ENCODE measurements around the gene CNOT6. TPM values are rescaled to one million over a fixed set of nuclear protein-coding genes. Genes with fewer than 3 reads are reported as not detected.
A peak's percentile ranks its signal among the peaks of the same experiment; 100 is the strongest.
"Not testable (repeated sequence)": the region's sequence is repeated elsewhere in the genome, so short reads cannot be mapped to it uniquely, and the experiment has no call there.

Gene CNOT6
- total and polyA plus RNA-seq, 4 donors, result 19.4 to 34.4 (median 28.5) TPM

DNA sequence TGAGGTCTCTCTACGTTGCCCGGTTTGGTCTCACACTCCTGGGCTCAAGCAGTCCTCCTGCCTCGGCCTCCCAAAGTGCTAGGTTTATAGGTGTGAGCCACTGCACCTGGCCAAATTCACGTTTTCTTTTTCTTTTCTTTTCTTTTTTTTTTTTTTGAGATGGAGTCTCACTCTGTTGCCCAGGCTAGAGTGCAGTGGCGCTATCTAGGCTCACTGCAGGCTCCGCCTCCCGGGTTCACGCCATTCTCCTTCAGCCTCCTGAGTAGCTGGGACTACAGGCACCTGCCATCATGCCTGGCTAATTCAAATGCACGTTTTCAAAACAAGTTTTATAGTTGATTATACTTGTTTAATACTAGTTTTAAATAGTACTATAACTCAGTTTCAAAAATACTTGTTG is 6.1 kb downstream of the CNOT6 start:
- H3K4me1 ChIP-seq (ENCODE audit: control insufficient read depth, insufficient read depth, low read length); H3K27me3 ChIP-seq (ENCODE audit: control insufficient read depth, insufficient read depth, low read length); H3K9me3 ChIP-seq (ENCODE audit: control insufficient read depth, insufficient read depth, low read length); DNase-seq (ENCODE audit: low read depth in 4 of 6, low spot score in 6 of 6); H3K27ac ChIP-seq (ENCODE audit: low read depth, low read length); H3K4me3 ChIP-seq (ENCODE audit: low read depth, low read length): not testable (repeated sequence)
- H3K36me3 ChIP-seq (ENCODE audit: control insufficient read depth, insufficient read depth, low read length), result peaks cover 18% of the 10 kb centered on the region
- WGBS (ENCODE audit: insufficient coverage), result 93% methylated on average over 2 of the region's 9 CpGs

DNA sequence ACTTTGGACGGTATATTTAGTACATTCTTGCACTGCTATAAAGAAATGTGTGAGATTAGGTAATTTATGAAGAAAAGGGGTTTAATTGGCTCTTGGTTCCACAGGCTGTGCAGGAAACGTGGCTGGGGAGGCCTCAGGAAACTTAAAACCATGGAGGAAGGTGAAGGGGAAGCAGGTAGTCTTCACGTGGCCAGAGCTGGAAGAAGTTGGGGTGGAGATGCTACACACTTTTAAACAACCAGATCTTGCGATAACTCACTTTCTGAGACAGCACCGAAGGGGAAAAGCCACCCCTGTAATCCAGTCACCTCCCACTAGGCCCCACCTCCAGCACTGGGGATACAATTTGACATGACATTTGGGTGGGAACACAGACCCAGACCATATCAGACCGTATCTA is 13.5 kb downstream of the CNOT6 start:
- Histone ChIP-seq H3K4me1 (ENCODE audit: control insufficient read depth, insufficient read depth, low read length) (no peaks in the 10 kb centered on the region), H3K27me3 (ENCODE audit: control insufficient read depth, insufficient read depth, low read length) (no peaks in the 10 kb centered on the region), H3K36me3 (ENCODE audit: control insufficient read depth, insufficient read depth, low read length) (peaks cover 6% of the 10 kb centered on the region), H3K9me3 (ENCODE audit: control insufficient read depth, insufficient read depth, low read length) (no peaks in the 10 kb centered on the region), H3K27ac (ENCODE audit: low read depth, low read length) (no peak overlapping the region), H3K4me3 (ENCODE audit: low read depth, low read length) (no peak overlapping the region)
- WGBS (ENCODE audit: insufficient coverage), result 77% methylated on average over 3 of the region's 6 CpGs
- no peak for DNase-seq (ENCODE audit: low read depth in 4 of 6, low spot score in 6 of 6)

DNA sequence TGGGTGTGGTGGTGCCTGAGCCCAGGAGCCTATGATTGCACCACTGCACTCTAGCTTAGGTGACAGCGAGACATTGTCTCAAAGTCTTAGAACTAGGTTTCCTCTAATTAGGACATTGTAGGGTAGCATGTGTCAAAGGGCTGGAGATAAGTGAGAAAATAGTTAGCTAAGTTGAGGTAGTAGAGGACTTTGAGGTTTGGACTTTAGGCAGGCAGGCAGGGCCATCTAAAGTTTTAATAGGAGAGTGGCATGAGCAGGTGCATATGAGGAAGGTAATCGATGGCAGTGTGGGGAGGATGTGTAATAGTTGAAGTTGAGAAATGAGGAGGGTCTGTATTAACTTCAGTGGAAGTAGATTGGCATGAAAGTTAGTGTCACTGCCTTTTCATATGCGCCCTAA is 21.1 kb downstream of the CNOT6 start:
- H3K4me3 ChIP-seq (ENCODE audit: low read depth, low read length), result no peak overlapping the region
- DNase-seq (ENCODE audit: low read depth in 4 of 6, low spot score in 6 of 6), result no peak
- 95% methylated on average over 2 of the region's 3 CpGs for WGBS (ENCODE audit: insufficient coverage)

DNA sequence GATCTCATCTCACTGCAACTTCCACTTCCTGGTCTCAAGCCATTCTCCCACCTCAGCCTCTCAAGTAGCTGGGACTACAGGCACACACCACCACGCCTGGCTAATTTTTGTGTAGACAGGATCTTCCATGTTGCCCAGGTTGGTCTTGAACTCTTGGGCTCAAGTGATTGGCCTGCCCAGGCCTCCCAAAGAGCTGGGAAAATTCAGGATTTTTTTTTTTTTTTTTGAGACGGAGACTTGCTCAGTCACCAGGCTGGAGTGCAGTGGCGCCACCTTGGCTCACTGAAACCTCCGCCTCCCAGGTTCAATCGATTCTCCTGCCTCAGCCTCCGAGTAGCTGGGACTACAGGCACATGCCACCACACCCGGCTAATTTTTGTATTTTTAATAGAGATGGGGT is 21.8 kb downstream of the CNOT6 start:
- 93% methylated on average over 6 of the region's 7 CpGs for WGBS (ENCODE audit: insufficient coverage)
- H3K9me3 ChIP-seq (ENCODE audit: control insufficient read depth, insufficient read depth, low read length); H3K4me1 ChIP-seq (ENCODE audit: control insufficient read depth, insufficient read depth, low read length); H3K36me3 ChIP-seq (ENCODE audit: control insufficient read depth, insufficient read depth, low read length); DNase-seq (ENCODE audit: low read depth in 4 of 6, low spot score in 6 of 6); H3K27ac ChIP-seq (ENCODE audit: low read depth, low read length); H3K4me3 ChIP-seq (ENCODE audit: low read depth, low read length); H3K27me3 ChIP-seq (ENCODE audit: control insufficient read depth, insufficient read depth, low read length): not testable (repeated sequence)

More for the DNA sequence above, 21.1 kb downstream of the CNOT6 start:
- H3K27me3 ChIP-seq (ENCODE audit: control insufficient read depth, insufficient read depth, low read length), result no peaks in the 10 kb centered on the region
- H3K27ac ChIP-seq (ENCODE audit: low read depth, low read length), result no peak overlapping the region
- no peaks in the 10 kb centered on the region for H3K9me3 ChIP-seq (ENCODE audit: control insufficient read depth, insufficient read depth, low read length)
- H3K4me1 ChIP-seq (ENCODE audit: control insufficient read depth, insufficient read depth, low read length), result peaks cover 4% of the 10 kb centered on the region
- no peaks in the 10 kb centered on the region for H3K36me3 ChIP-seq (ENCODE audit: control insufficient read depth, insufficient read depth, low read length)

DNA sequence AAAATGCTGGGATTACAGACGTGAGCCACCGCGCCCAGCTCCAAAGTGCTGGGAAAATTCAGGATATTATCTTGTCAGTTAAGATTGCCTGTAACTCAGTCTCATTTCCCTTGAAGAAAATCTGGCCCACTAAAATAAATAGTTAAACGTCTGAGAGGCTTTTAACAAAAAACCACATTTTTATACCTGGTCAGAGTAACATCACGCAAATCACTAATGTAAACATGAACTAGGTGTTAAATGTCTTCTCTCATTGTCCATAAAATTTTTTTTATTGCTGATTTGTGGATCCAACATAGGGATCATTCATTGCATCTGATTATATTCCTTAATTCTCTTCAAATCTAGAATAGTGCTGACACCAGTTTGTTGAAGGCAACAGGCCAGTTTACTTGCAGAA is 22.3 kb downstream of the CNOT6 start:
- Histone ChIP-seq H3K27me3 (ENCODE audit: control insufficient read depth, insufficient read depth, low read length) (no peaks in the 10 kb centered on the region), H3K4me1 (ENCODE audit: control insufficient read depth, insufficient read depth, low read length) (peaks cover 4% of the 10 kb centered on the region), H3K9me3 (ENCODE audit: control insufficient read depth, insufficient read depth, low read length) (no peaks in the 10 kb centered on the region), H3K4me3 (ENCODE audit: low read depth, low read length) (no peak overlapping the region), H3K27ac (ENCODE audit: low read depth, low read length) (no peak overlapping the region), H3K36me3 (ENCODE audit: control insufficient read depth, insufficient read depth, low read length) (no peaks in the 10 kb centered on the region)
- no CpG with 5 or more reads among the region's 5 CpGs for WGBS (ENCODE audit: insufficient coverage)
- DNase-seq (ENCODE audit: low read depth in 4 of 6, low spot score in 6 of 6), result no peak

DNA sequence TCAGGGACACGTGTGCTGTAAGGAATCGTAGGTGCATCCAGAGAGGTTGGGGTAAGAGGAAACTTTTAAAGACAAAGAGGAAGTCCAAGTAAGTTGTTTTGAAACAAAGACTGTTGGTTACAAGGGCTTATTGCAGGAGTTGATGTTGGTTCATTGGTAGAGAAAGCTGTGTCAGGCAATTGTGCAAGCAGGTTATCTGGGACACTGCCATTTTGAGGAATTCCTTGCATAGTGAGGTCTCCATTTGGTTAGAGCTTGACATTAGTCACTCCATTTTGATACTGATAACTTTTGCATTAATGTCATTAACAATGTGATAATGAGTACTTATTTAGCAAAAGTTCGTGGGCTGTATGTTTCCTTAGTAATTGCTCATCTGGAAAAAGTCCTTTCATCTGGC is 24.9 kb downstream of the CNOT6 start:
- Histone ChIP-seq H3K4me1 (ENCODE audit: control insufficient read depth, insufficient read depth, low read length) (peaks cover 6% of the 10 kb centered on the region), H3K9me3 (ENCODE audit: control insufficient read depth, insufficient read depth, low read length) (no peaks in the 10 kb centered on the region), H3K27ac (ENCODE audit: low read depth, low read length) (no peak overlapping the region), H3K27me3 (ENCODE audit: control insufficient read depth, insufficient read depth, low read length) (no peaks in the 10 kb centered on the region), H3K4me3 (ENCODE audit: low read depth, low read length) (no peak overlapping the region), H3K36me3 (ENCODE audit: control insufficient read depth, insufficient read depth, low read length) (no peaks in the 10 kb centered on the region)
- DNase-seq (ENCODE audit: low read depth in 4 of 6, low spot score in 6 of 6), result no peak
- 88% methylated on average over 2 of the region's 3 CpGs for WGBS (ENCODE audit: insufficient coverage)

DNA sequence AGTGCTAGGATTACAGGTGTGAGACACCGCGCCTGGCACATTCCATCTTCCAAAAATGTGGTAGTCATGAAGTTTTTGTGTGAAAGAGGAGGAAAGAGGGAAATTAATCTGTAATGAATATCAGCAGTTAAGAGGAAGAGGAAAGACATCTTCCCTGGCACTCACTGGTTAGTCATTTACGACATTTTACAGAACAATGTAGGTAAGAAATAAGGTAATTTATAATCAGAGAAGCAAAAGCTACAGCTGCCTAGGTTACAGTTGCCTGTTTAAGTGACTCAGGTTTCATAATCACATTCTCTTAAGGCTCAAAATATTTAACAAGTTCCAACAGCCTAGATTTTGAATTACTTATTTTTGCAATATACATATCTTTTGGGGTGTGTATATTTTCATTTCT is 26.9 kb downstream of the CNOT6 start:
- WGBS (ENCODE audit: insufficient coverage), result no CpG with 5 or more reads among the region's 3 CpGs

DNA sequence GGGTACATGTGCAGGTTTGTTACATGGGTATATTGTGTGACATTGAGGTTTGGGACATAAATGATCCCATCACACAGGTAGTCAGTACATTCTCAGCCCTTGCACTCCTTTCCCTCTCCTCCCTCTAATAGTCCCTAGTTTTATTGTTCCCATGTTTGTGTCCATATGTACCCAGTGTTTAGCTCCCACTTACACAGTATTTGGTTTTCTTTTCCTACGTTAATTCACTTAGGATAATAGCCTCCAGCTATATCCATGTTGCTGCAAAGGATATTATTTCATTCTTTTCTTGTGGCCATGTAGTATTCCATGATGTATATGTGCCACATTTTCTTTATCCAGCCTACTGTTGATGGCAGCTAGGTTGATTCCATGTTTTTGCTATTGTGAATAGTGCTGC is 27.4 kb downstream of the CNOT6 start:
- Histone ChIP-seq H3K27ac (ENCODE audit: low read depth, low read length) (no peak overlapping the region), H3K27me3 (ENCODE audit: control insufficient read depth, insufficient read depth, low read length) (no peaks in the 10 kb centered on the region), H3K9me3 (ENCODE audit: control insufficient read depth, insufficient read depth, low read length) (no peaks in the 10 kb centered on the region), H3K4me1 (ENCODE audit: control insufficient read depth, insufficient read depth, low read length) (peaks cover 10% of the 10 kb centered on the region), H3K36me3 (ENCODE audit: control insufficient read depth, insufficient read depth, low read length) (no peaks in the 10 kb centered on the region), H3K4me3 (ENCODE audit: low read depth, low read length) (no peak overlapping the region)
- DNase-seq (ENCODE audit: low read depth in 4 of 6, low spot score in 6 of 6), result no peak
- WGBS (ENCODE audit: insufficient coverage), result no CpG with 5 or more reads among the region's 1 CpG

More for the DNA sequence above, 26.9 kb downstream of the CNOT6 start:
- Histone ChIP-seq H3K9me3 (ENCODE audit: control insufficient read depth, insufficient read depth, low read length) (no peaks in the 10 kb centered on the region), H3K36me3 (ENCODE audit: control insufficient read depth, insufficient read depth, low read length) (no peaks in the 10 kb centered on the region), H3K4me1 (ENCODE audit: control insufficient read depth, insufficient read depth, low read length) (peaks cover 10% of the 10 kb centered on the region), H3K27ac (ENCODE audit: low read depth, low read length) (no peak overlapping the region), H3K27me3 (ENCODE audit: control insufficient read depth, insufficient read depth, low read length) (no peaks in the 10 kb centered on the region), H3K4me3 (ENCODE audit: low read depth, low read length) (no peak overlapping the region)
- no peak for DNase-seq (ENCODE audit: low read depth in 4 of 6, low spot score in 6 of 6)

DNA sequence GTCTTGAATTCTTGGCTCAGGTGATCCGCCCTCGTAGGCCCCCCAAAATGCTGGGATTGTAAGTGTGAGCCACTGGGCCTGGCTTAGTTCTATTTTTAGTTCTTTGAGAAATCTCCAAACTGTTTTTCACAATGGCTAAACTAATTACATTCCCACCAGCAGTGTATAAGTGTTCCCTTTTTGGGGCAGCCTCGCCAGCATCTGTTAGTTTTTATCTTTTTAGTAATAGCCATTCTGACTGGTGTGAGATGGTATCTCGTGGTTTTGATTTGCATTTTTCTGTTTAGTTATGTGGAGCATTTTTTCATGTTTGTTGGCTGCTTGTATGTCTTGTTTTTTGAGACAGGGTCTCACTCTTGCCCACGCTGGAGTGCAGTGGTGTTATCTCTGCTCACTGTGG is 28.2 kb downstream of the CNOT6 start:
- no peak for DNase-seq (ENCODE audit: low read depth in 4 of 6, low spot score in 6 of 6)
- H3K4me3 ChIP-seq (ENCODE audit: low read depth, low read length), result no peak overlapping the region
- H3K9me3 ChIP-seq (ENCODE audit: control insufficient read depth, insufficient read depth, low read length), result no peaks in the 10 kb centered on the region
- no peak overlapping the region for H3K27ac ChIP-seq (ENCODE audit: low read depth, low read length)
- 65% methylated on average over 2 of the region's 5 CpGs for WGBS (ENCODE audit: insufficient coverage)
- peaks cover 9% of the 10 kb centered on the region for H3K4me1 ChIP-seq (ENCODE audit: control insufficient read depth, insufficient read depth, low read length)
- no peaks in the 10 kb centered on the region for H3K36me3 ChIP-seq (ENCODE audit: control insufficient read depth, insufficient read depth, low read length)
- no peaks in the 10 kb centered on the region for H3K27me3 ChIP-seq (ENCODE audit: control insufficient read depth, insufficient read depth, low read length)

DNA sequence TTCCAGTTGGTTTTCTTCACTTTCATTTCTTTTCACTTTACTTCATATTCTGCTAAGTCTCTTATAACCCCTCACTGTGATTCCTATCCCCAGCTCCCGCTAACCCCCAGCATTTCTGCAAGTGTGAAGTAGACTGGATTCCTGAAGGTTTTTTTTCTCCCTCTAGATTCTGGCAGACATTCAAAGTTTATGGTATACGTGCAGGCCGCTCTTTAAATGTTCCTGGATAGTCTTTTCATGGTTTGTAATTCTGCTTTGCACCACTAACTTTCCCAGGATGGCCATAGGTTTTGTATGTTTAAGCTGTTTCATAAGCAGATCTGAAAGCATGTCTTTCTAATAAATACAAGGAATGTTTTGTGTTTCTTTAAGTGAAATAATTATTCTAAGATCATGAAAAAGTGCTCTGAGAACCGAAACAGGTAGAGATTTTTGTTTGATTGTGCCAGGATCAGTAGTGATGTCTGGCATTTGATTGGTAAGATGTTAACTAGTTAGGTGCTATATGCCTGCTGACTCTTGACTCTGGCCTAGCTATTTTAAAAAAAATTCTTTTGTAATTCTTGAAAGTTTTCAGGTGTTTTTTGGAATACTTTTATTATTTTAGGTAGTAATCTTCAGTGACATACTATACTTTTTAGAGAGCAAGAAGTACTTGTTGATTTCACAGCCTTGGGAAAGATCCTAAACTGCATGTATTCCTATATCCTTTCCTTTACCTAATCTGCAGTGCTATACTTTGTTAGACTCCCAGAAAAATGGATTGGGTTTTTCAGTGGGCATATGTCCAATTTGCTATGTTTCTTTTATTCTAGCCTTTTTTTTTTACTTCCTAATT is 29.7 kb downstream of the CNOT6 start:
- Histone ChIP-seq H3K36me3 (ENCODE audit: control insufficient read depth, insufficient read depth, low read length) (no peaks in the 10 kb centered on the region), H3K9me3 (ENCODE audit: control insufficient read depth, insufficient read depth, low read length) (no peaks in the 10 kb centered on the region), H3K4me1 (ENCODE audit: control insufficient read depth, insufficient read depth, low read length) (peaks cover 6% of the 10 kb centered on the region), H3K27me3 (ENCODE audit: control insufficient read depth, insufficient read depth, low read length) (no peaks in the 10 kb centered on the region), H3K4me3 (ENCODE audit: low read depth, low read length) (no peak overlapping the region), H3K27ac (ENCODE audit: low read depth, low read length) (no peak overlapping the region)
- peak in 3 of 6 donors; percentile 1 to 23 (median 22) for DNase-seq (ENCODE audit: low read depth in 4 of 6, low spot score in 6 of 6)
- 57% methylated on average over 1 of the region's 4 CpGs for WGBS (ENCODE audit: insufficient coverage)
